NOMO-1 treated with DMSO at 0.1 percent for 48 hours (cell line): Measurements from ENCODE around the gene KRTAP5-2.
"Not testable (repeated sequence)": the region's sequence is repeated elsewhere in the genome, so short reads cannot be mapped to it uniquely, and the experiment has no call there.

Experiments
- DNase-seq: peaks from one replicate; lab custom pipeline; 2025; ENCODE audit not compliant: unreplicated experiment; lab: John Stamatoyannopoulos, UW

KRTAP5-2 gene

DNA sequence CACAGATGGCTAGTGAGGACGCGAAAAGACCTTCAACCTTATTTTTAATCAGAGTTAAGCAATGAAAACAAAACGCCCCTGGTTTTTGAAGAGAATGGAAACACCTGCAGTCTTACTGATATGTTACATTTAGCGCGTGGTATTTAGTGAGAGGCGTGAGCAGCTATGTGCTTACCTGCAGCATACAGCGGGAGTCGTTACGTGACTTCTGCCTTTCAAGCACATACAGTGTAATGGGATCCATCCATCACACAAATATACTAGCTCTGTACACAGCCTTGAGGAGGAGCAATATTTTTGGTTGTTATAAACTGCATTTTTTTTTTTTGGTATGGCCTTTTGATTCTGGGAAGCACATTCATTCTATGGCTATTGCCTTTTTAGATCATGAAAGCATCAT lies 5.5 kb downstream of the KRTAP5-2 start:
- DNase-seq, result no peak

DNA sequence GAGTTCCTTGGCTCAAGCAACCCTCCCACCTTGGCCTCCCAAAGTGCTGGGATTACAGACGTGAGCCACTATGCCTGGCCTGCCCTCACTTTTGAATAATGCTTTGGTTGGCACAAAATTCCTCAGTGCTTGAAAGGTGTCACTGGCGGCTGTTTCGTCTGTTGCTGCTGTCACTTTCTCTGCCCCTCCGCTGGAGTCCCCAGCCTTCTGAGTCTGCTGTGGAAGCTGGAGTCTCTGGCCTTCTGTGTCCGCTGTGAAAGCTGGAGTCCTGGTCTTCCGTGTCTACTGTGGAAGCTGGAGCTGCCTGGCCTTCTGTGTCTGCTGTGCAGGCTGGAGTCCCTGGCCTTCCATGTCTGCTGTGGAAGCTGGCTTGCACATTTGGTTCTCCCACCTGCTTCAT lies 8.1 kb downstream of the KRTAP5-2 start:
- no peak for DNase-seq

DNA sequence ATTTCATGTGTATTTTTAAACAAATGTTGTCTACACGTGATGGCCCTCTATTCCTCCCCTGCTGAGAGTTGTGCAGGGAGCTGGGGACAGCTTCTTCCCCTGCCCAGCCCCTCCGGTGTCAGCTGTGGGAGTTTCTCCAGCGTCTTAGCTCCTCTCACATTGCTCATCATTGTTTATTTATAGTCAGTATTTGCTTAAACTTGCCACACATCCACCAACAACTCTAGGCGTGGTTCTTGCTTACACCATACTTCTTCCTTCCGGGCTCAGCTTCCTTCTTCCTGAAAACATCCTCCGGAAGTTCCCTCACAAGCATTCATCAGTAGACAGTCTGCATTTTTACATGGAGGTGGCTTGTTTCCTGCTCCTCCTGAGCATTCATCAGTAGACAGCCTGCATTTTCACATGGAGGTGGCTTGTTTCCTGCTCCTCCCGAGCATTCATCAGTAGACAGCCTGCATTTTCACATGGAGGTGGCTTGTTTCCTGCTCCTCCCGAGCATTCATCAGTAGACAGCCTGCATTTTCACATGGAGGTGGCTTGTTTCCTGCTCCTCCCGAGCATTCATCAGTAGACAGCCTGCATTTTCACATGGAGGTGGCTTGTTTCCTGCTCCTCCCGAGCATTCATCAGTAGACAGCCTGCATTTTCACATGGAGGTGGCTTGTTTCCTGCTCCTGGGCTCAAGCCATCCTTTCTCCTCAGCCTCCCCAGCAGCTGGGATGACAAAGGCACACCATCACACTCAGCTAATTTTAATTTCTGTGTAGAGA lies 8.7 kb downstream of the KRTAP5-2 start:
- peak; percentile 77 for DNase-seq

DNA sequence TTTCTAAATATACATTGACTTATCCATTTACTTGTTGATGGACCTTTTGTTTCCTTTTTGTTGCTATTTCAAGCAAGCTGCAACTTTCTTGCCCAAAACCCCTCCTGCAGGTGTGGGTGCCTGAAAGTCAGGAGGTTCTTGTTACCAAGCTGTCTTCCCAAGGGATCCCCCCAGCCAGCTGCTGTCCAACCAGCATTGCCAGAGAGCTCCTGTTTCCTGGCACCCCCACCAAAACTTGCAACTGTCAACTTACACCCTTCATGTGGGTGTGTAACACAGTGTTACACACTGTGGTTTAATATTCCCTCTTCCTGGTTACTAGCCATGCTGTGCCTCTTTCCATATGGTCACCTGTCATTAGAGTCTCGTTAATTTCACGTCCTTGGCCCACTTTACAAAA lies 11.4 kb downstream of the KRTAP5-2 start:
- DNase-seq, result no peak

DNA sequence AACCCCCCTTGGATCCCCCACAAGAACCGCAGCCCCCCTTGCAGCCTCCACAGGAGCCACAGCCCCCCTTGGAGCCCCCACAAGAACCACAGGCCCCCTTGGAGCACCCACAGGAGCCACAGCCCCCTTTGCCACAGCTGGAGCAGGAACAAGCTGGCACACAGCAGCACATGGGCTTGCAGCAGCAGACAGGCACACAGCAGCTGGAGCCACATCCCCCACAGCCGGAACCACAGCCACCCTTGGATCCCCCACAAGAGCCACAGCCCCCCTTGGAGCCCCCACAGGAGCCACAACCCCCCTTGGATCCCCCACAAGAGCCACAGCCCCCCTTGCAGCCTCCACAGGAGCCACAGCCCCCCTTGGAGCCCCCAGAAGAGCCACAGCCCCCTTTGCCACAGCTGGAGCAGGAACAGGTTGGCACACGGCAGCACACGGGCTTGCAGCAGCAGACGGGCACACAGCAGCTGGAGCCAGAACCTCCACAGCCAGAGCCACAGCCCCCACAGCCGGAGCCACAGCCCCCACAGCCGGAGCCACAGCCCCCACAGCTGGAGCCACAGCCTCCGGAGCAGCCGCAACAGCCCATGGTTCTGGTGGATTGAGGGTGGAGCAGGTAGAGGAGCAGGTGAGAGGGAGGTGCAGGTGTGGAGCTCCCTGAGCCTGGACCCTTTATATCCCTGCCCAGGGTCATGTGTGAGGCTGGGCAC lies 13.3 kb downstream of the KRTAP5-2 start, which contains the start of gene KRTAP5-1:
Gene KRTAP5-1 (minus strand): TSS at position 623 of the 710 bp plus-strand sequence. CDS start 34 bp downstream, at position 589.
- not testable (repeated sequence) for DNase-seq

DNA sequence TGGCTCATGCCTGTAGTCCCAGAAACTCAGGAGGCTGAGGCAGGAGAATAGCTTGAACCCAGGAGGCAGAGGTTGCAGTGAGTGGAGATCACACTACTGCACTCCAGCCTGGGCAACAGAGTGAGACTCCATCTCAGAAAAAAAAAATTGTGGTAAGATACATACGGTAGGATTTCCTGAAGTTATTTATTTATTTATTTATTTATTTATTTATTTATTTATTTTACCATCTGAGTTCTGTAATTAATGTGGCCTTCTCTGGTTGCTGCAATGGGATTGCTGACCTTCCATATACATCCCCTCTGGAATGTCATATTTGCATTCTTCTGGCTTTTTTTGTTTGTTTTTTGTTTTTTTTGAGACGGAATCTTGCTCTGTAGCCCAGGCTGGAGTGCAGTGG lies 15.2 kb downstream of the KRTAP5-2 start:
- DNase-seq, result not testable (repeated sequence)

DNA sequence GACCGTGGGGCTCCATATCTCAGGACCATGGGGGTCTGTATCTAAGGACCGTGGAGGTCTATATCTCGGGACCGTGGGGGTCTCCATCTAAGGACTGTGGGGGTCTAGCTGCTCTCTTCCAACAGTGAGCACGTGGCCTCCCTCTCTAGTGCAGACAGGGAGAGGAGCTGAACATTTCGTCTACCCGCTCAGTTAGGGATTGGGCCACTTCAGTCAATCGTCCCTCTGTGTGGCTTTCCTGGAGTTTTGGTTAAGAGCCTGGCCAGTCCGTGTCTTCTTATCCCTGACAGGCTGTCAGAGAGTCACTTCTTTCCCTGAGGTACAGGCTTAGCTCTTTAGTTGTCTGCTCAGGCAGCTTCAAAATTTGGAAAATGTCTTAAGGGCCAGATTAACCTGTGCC lies 16.1 kb downstream of the KRTAP5-2 start:
- no peak for DNase-seq

DNA sequence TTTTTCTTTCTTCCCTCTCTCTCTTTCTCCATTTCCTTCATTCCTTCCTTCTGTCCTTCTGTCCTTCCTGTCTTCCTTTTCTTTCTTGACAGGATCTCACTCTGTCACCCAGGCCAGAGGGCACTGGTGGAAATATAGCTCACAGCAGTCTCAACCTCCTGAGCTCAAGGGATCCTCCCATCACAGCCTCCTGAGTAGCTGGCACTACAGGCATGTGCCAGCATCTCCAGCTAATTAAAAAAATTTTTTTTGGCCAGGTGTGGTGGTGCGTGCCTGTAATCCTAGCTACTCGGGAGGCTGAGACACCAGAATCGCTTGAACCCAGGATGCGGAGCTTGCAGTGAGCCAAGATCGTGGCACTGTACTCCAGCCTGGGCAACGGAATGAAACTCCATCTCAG lies 21.3 kb downstream of the KRTAP5-2 start:
- no peak for DNase-seq

DNA sequence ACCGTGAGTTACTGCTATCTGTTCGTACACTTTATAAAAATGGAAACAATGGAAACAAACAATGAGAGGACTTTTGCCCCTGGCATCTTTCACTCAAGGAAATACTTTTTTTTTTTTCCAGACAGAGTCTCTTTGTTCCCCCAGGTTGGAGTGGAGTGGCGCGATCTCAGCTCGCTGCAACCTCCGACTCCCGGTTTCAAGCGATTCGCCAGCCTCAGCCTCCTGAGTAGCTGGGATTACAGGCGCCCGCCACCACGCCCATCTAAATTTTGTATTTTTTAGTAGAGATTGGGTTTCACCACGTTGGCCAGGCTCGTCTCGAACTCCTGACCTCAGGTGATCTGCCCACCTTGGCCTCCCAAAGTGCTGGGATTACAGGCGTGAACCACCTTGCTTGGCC lies 22.3 kb downstream of the KRTAP5-2 start:
- DNase-seq, result not testable (repeated sequence)

DNA sequence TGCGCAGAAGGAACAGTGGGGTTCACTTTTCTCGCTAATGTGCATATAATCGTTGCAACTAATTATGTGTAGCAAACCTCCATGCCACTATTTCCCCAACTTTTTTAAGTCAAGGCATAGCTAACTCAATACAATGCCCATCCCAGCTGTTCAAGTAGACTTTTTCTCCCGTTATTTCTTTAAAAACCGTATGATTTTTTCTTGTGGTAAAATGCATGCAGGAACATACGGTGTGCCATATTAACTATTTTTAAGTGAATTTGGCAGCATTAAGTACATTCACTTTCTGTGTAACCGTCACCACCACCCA lies 23.2 kb downstream of the KRTAP5-2 start:
- DNase-seq, result no peak

DNA sequence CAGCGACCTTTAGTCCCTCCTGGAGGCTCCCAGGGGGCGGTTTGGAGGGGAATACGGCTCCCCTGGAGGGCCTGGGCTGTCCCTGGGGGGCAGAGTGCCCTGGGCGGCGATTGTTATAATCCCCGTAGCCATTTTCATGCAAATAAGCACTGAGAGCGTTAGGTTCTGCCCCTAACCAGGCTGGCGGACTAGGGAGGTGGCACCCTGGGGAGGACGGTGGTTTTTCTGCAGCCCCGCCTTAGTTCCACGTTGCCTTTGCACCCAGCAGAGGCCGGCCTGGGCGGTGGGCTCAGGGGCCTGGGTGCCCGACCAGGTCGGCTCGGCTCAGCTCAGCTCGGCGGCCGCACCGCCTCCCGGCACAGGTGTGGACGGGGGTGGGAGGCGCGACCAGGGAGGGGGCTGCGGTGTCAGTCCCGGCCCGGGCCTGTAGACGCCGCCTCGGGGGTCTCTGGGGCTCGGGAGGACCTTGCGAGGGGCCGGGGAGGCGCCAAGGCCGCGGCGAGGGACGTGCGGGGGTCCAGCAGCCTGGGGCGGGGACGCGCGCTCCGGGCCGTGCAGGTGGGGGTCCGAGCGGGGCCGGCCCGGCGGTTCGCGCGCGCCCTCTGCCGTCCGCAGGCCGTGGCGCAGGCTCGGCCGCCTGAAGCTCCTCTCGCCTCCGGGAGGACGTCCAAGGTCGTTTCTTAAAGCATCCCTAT lies 23.7 kb downstream of the KRTAP5-2 start:
- peak; percentile 41 for DNase-seq

DNA sequence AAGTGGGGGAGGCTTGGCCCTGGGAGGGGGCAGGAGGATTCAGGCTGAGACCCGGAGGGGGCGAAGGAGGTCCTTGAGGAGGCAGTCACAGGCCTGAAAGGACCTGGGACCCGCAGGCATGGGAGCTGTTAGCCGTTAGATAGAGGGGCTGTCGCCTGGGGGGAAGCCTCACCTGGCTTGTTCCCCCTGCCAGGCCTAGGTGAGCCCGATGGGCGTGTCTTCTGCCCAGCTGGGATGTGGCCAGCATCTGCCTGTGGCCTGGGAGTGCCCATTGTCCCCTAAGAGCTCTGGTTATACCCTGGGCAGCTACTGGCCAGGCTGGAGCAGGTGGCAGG lies 24.2 kb downstream of the KRTAP5-2 start:
- no peak for DNase-seq

DNA sequence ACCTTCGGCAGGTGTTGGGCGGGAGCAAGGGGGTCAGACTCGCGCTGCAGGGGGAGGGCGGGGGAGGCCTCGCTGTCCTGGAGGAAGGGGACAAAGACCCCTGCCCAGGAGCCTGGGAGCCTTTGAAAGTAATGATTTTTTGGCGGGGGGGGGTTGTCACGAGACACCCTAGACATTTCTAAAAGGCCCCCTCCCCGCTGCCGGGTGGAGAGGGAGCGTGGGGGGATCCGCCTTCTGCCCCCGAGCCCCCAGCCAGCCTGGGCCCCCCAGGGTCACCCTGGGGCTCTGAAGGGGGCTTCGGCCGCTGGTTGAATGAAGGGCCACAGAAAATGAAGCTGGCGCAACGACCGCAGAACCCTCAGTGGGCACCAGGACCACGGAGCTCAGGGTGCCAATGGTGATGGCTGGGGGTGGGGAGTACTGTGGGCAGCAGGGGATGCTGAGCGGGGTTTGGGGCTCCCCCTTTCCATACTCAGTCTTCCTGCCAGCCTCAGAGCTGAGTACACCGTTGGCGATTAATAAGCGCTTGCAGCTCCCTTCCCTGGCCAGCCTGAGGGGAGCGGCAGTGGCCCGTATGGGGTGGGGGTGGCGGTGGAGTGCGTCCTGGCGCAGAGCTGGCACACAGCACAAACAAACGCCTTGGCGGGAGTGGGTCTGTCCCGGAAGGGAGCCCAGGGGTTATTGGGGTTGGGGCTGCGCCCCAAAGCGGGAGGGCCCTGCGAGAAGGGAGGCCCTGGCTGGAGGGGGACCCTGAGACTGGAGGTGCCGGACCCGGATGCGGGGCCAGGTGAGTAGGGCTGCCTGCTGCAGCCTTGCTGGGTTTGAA lies 24.8 kb downstream of the KRTAP5-2 start:
- no peak for DNase-seq

DNA sequence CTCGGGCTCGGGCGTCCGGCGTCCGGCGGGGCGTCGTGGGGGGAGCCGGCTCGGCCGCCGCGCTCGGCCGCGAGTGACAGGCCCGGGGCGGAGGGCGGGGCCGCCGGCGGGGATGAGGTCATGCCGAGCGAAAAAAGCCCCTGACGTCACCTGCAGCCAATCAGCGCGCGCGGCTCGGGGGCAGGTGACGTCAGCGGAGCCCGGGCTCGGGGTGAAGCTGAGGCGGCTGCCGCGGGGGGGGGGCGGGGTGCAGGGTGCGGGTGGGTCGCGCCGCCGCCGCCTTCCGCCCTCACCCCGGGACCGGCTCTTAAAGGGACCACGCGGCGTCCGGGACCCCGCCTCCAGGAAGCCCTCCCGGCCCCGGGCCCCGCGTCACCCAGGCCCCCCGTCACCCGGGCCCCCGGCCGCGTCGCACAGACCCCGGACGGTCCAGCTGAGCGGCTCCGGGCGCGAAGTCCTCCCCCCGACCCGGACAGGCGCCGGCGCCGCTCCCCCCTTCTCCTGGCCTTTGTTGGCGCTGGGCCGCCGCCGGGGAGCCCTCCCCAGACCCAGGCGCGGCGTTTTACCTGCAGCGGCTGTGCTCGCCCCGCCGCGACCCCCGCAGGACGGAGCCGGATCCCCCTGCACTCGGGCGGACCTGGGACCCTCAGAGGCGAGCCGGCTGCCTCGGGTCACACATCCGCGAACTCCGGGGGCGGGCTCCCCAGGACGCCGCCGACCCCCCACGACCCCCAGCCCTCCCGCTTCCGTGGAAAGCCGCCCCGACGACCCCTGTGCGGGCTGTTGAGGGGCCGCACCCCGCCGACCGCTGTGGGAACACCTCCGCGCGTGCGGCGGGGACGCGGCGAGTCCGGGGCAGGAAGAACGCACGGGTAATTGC lies 25.7 kb downstream of the KRTAP5-2 start, which contains the start of gene DUSP8:
Gene DUSP8 (minus strand): TSS at position 75 of the 880 bp plus-strand sequence. CDS start 6,445 bp downstream, outside the sequence.
- DNase-seq, result peak; percentile 53

DNA sequence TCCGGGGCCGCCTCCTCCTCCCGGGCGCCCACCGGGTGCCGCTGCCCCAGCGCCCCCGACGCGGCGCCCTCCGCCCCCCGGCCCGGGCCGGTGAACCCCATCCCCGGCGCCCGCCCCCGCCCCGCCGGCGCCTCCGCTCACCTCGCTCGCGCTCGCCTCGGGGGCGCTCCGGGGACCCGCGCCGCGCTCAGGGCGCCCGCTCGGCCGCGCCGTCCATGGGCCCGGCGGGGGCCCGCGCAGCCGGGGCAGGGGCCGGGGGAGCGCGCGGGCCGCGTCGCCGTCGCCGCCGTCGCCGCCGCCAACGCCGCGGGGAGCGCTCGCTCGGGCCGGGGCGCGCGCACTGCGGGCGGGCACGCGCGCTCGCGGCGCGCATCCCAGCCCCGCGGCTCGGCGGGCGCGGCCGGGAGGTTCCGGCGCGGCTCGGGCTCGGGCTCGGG lies 26.3 kb downstream of the KRTAP5-2 start:
- DNase-seq, result no peak

DNA sequence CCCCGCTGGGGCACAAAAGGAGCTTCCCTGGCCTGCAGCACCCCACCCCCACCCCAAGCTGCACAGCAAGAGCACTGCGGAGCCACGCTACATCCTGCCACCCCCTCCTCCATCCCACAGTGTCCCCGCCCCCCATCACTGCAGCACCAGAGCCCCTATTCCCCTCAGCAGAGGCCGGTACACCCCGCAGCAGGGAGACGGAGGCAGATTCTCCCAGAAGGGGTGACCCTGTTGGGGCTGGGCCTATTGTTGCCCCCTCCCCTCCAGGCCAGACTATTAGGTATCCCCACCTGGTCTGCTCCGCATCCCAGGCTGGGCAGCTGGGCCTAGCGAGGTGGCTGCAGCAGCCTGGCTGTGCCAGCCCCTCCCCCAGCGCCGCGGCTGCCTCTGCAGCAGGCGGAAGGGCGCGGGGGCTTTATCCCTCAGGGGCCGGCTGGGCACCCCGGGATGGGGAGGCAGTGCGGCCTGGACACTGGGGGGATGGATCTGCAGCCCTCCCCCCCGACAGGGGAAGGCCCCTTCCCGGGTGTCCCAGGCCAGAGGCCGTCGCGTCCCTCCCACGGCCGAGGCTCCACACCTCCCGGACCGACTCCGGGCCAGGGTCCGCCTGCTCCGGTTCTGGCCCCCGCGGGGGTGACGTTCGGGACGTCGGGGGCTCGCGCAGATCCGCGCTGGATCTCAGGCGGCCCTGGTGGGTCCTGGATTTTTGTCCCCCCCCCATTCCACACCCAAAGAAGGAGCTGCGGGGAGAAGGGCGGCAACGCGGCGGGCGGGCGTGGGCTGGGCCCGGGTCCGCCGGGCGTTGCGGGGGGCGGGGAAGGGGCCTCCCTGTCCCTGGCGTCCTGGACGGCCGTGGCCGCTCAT lies 27.0 kb downstream of the KRTAP5-2 start:
- no peak for DNase-seq

DNA sequence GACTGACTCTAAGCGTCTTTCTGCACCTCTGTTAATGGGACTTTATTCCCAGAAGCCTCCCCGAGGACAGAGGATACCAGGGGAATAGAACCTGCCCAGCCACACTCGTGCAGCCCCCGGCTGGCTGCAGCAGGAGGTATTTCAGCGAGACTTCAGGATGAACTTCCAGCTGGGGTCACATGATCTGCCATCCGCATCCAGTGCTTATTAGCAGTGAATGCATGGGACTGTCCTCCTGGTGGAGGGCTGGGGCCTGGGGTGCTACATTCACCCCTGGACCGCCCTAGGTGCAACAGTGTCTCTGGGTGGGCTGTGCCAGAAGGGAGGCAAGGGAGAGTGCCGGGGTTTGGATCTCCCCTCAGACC lies 27.6 kb downstream of the KRTAP5-2 start:
- no peak for DNase-seq

DNA sequence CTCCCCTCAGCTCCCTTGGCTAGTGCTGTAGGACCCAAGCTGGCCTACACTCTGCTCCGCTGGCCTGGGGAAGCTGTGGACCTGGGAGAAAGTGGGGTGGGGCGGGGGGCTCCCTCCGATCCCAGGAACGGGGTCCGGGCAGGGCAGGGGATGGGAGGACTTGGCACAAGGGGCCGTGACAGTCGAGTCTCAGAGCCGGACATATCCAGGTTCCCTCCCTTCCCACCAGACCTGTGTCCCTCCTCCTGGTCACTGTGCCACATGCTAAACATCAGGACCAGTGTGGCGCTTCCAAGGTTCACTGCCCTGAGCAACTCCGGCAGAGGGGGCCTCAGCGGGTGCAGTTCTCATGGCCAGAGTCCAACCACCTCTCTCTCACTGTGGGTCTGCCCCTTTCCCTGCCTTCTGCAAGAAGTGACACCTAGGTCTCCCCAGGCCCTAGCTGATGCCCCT lies 28.1 kb downstream of the KRTAP5-2 start:
- DNase-seq, result no peak

DNA sequence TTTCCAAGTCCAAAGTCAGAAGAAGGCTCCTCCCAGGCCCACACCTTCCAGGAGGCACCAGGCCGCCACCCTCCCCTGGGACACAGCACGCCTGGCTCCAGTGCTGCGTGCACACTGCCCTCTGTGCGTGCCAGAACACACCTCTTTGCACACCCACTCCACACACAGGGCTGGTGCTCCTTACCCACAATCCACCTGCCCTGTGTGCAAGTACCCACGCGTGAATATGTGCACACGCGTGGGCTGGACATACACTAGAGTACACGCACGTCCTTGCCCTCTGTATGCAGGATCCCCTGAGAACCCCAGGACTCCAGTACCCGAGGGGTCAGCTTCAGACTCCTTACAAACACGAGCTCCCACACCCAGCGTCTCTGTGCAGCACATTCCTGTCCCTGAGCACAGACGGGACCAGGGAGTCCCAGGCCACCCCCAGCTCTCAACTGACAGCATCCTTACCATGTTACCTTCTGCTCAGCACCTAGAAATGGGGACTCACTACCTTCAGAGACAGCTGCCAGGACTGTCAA lies 28.8 kb downstream of the KRTAP5-2 start:
- DNase-seq, result no peak
